HL-60 (cell line): ENCODE results near the gene VAMP8.

Experiments
- CTCF ChIP-seq: IDR thresholded peaks from one replicate; pipeline ENCODE4 v1.5.1; 2011; ENCODE audit warnings: low read length, control low read depth, inconsistent platforms; ENCODE audit not compliant: insufficient read depth
- GABPA ChIP-seq: IDR thresholded peaks from 2 replicates; pipeline ENCODE4 v1.6.1; 2012; ENCODE audit warnings: low read depth

GRCh38 chr2:85602476-85603234, 25.3 kb downstream of the VAMP8 start, which contains the start of gene TMEM150A:
- no peak for TF ChIP-seq CTCF
- TF ChIP-seq GABPA: no peak
